UCSD-AML1 (cell line): Measurements from ENCODE around the gene CYP4F22.

Source experiments
- DNase-seq: peaks from one replicate; lab custom pipeline; 2025; ENCODE audit not compliant: unreplicated experiment; lab: John Stamatoyannopoulos, UW

CYP4F22 gene

GRCh38 chr19:15534957-15535864 lies 26.9 kb downstream of the CYP4F22 start:
- DNase-seq = no peak

DNA sequence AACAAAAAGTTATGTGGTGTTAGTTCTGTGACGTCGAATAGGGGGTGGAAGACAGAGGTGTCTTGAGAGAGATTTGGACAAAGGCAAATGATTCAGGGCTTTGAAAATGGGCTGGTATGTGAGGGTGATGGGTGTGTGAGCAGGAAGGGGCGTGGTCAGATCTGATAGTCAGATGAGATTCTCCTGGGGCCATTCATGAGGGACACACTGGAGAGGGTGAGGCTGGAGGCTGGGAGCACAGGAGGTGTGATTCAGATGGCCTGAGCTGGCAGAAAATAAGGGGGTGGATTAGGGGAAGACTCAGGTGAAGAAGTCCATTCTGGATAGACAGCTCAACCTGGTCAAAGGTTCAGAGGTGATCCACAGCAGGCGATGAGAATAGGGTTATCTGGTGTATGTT lies 28.0 kb downstream of the CYP4F22 start:
- no peak for DNase-seq

DNA sequence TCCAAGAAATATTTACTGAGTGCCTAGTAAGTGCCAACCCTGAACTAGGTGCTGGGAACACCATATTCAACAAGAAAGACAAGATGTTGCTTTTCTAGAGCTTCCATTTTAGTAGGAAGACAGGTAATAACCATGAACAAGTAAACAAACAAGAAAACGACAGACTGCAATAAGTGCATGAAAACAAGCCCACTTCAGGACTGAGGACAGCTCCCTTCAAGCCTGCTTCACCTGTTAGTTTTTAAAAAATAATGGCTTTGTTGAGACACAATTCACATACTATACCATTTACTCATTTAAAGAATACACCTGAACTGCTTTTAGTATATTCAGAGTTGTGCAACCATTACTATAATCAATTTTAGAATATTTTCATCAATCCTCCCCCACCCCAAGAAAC lies 30.4 kb downstream of the CYP4F22 start:
- DNase-seq = no peak

- no peak for DNase-seq
These were observed 31.3 kb downstream of the CYP4F22 start for GRCh38 chr19:15539638-15540037.

GRCh38 chr19:15540435-15540834 lies 32.1 kb downstream of the CYP4F22 start:
- DNase-seq = no peak

GRCh38 chr19:15544283-15544682 lies 36.0 kb downstream of the CYP4F22 start:
- DNase-seq = no peak

- no peak for DNase-seq
These were observed 36.6 kb downstream of the CYP4F22 start for GRCh38 chr19:15544970-15545369.

DNA sequence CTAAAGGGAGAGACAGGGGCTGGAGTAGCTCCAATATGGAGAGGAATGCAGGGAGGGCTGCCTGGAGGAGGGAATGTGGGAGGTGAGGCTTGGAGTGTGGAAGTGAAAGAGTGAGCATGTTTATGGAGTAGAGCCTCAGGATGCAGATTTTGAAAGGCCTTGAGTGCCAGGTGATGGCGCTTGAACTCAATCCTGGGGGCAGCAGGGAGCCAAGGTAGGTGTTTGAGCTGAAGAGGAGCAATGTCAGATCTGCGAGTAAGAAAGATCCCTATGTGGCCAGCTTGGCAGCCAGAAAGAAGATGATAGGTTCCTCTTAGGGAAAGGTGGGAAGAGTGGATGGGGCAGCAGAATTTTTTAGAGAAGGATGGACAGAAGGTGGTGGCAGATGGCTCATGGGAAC lies 40.3 kb downstream of the CYP4F22 start:
- no peak for DNase-seq

DNA sequence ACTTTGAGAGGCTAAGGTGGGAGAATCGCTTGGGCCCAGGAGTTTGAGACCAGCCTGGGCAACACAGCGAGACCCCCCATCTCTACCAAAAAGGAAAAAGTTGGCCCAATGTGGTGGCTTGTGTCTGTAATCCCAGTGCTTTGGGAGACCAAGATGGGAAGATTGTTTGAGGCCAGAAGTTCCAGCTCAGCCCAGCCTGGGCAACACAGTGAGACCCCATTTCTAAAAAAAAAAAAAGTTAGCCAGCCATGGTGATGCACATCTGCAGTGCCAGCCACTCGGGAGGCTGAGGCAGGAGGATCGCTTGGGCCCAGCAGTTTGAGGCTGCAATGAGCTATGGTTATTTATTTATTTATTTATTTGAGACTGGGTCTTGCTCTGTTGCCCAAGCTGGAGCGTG lies 41.3 kb downstream of the CYP4F22 start:
- DNase-seq = no peak

- DNase-seq = no peak
These were observed 41.9 kb downstream of the CYP4F22 start for GRCh38 chr19:15550273-15550672.

GRCh38 chr19:15550929-15551292 lies 42.6 kb downstream of the CYP4F22 start:
- DNase-seq = no peak

- DNase-seq = peak; percentile 19
These were observed 43.1 kb downstream of the CYP4F22 start for GRCh38 chr19:15551293-15552004.

DNA sequence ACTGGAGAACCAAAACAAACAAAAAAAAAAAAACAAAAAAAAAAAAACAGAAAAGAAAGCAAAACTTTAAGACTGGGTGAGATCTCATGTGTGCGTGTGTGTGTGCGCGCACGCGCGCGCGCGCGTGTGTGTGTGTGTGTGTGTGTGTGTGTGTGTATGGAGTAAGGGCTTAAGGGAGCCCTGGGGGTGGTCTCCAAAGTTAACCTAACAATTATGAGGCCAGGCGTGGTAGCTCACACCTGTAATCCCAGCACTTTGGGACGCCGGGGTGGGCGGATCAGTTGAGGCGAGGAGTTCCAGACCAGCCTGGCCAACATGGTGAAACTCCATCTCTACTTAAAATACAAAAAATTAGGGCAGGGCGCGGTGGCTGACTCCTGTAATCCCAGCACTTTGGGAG lies 46.7 kb downstream of the CYP4F22 start:
- DNase-seq = no peak

DNA sequence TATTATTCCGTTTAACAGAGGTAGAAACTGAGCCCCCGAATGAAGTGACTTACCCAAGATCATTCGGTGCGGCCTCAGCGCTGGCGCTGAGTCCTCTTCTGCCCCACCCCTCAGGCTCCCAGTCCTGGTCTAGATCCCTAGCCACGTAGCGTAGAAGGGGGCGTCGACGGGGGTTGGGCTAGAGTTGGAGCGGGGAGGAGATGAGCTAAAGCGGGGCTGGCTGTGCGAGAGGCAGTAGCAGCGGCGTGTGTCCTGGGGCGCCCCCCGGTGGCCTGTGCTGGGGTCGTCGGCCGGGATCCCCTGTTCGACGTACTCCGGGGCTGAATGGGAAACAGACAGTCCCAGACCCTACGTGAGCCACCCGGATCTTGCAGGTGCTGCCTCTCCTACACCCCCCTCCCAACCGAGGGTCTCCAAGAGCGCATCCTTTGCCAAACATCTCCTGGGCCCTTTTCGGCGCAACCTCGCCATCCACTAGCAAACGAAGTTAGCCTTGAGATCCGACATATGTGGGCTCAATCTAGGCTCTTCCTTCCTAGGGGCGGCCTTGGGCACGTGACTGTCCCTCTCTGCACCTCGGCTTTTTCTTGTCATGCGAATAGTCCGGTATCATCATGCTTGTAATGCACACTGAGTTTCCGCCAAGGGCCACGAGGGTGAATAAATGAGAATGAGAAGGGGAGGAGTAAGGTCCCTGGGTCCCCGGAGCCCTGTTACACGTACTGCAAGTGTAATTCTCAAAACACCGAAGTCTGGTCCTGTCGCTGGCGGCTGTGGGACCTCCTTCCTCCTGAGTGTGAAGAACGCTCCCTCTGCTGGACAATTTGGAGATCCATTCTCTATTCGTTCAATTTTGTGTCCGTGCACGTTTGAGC lies 47.7 kb downstream of the CYP4F22 start:
- peak; percentile 95 for DNase-seq

DNA sequence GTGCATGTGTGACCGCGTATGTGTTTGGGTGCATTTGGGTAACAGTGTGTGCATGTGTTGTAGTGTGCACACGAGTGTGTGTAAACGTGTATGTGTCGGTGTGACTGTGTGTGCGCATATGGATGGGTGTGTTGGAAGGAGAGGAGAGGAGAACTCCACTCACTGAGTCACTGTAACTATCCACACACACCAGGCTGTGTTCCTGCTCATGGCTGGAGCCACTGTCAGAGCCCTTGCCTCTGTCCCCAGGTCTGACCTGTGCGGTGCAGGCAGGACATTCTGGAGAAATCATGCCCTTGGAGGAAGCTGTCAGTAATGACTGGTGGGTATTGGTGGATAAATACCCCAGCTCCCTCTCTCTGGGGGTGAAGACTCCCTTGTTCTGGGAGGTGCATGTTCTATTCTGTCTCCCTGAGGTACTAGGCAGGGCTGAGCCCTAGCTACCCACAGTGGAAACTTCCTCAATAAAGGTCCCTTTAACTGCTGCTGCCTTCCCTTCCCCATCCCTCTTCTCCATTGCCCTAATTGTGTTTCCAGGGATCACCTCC lies 48.4 kb downstream of the CYP4F22 start:
- no peak for DNase-seq

- no peak for DNase-seq
These were observed 48.9 kb downstream of the CYP4F22 start for GRCh38 chr19:15557223-15557622.

GRCh38 chr19:15562145-15562544 lies 53.8 kb downstream of the CYP4F22 start:
- DNase-seq = no peak

DNA sequence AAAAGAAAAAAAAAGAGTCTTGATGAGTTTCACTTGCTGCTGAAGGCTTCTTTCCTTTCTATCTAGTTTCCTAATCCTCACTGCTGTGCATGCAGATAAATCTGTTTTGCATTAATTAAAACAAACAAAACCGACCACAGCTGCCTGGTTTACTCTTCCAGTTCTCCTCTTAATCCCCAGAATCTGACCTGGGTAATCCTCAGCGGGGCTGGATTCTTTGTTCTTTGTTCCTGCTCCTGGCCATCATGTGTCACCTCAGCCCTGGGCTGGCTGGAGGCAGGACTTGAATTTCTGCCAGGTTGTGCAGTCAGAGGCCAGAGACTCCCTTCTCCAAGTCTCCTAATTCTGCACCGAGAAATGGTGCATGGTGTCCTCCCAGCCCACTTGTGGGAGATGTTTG lies 54.5 kb downstream of the CYP4F22 start:
- no peak for DNase-seq

- no peak for DNase-seq
These were observed 55.0 kb downstream of the CYP4F22 start for GRCh38 chr19:15563325-15563794.

- DNase-seq = no peak
These were observed 55.6 kb downstream of the CYP4F22 start for GRCh38 chr19:15563931-15564330.
